ENCODE data around the gene DYRK1A. TPM values are rescaled to one million over a fixed set of nuclear protein-coding genes. Genes with fewer than 3 reads are reported as not detected.

DYRK1A gene
- total and polyA plus RNA-seq, 2 of the 13 experiments (the other 11 are each of a cell fraction or from before 2014, with no cell fraction given) = 24.6 to 34.2 TPM

GRCh38 chr21:37405629-37406028 lies 39.1 kb downstream of the DYRK1A start (continued):
- TF ChIP-seq SMAD1 (CRISPR knock-in tag; IDR thresholded peaks at IDR 0.05; ENCODE audit: borderline replicate concordance, low read depth) = no peak

DNA sequence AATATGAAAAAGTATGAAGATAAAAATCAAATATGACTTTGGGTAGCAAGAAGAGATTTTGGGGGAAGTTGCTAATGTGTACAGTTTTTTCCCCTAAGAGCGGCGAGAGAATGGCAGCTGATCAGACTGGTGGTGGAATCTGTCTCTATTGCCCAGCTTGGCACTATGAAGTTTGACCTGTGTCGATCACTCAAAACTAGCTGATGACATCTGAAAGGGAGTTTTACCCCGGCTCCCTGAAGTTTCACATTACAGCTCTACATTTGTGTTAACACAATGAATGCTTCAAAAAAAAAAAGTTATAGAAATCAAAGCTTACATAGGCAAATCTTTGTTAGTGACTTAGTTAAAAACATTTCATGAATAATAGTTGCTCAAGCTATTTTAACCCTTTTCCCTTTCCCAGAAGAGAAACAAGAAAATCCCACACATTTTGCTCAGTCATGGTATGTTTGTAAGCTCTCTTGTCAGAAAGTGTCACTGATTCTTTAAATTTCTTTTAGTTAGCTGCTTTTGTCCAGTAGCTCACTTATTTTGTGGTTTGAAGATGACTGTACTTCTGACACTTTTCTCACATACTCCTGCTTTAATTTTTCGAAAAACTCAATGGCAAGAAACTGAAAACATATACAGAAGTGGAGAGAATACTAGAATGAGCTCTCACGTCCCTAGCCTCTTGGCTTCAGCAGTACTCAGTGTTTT lies 41.3 kb downstream of the DYRK1A start:
- Histone ChIP-seq H3K36me3 (replicated peaks in 1 of 2; ENCODE audit: control insufficient read depth in 1 of 2, insufficient read depth in 2 of 2, low read length in 2 of 2) (0 out of 5 replicates have a peak, but pooled peaks cover 0 to 1% of the 10 kb centered on the region in 2 experiments), H3K27me3 (ENCODE audit: control insufficient read depth in 1 of 2, insufficient read depth in 2 of 2, low read length in 2 of 2) (no peaks in the 10 kb centered on the region), H2AFZ (ENCODE audit: low read length) (no peak overlapping the region), H4K20me1 (ENCODE audit: insufficient read depth, low read length) (peaks cover 81% of the 10 kb centered on the region), H3K9me3 (ENCODE audit: low read length) (no peaks in the 10 kb centered on the region), H3K27ac (ENCODE audit: extremely low read length, insufficient read depth, low read length) (no peak overlapping the region), H3K9ac (ENCODE audit: insufficient read depth, low read depth, low read length) (no peak overlapping the region), H3K79me2 (ENCODE audit: insufficient read depth, low read length) (peaks cover 98% of the 10 kb centered on the region), H3K4me3 (replicated peaks in 1 of 3; ENCODE audit: insufficient read depth in 1 of 3, low read depth in 2 of 3, low read length in 3 of 3) (no peak overlapping the region), H3K4me1 (ENCODE audit: insufficient read depth, low read length) (0 out of 2 replicates have a peak, but pooled peaks cover 14% of the 10 kb centered on the region), H3K4me2 (ENCODE audit: low read depth, low read length) (no peak overlapping the region)
- in situ Hi-C loops (cut with HindIII; ENCODE audit: extremely low pct_ligation_motif_present, low pct_unique_long_range_greater_than_20kb) = no loop called here
- ChIA-PET POLR2A (no interaction called here), CTCF (ENCODE audit: low intra/inter-chr PET ratio, low total read pairs) (no interaction called here)
- FAIRE-seq (no peak), DNase-seq (ENCODE audit: low spot score) (no peak), ATAC-seq (no peak)
- no TSS peak for BruUV-seq (replicated peaks)
- WGBS (ENCODE audit: low lambda C conversion rate) = 88% methylated on average over 6 of the region's 6 CpGs
- peak; percentile 36; the same call in 1 of the 2 replicates for TF ChIP-seq NFE2L2 (IDR thresholded peaks at IDR 0.05; ENCODE audit: low read length)
- no peak for TF ChIP-seq EP300 (IDR thresholded peaks at IDR 0.05; ENCODE audit: low read depth in 2 of 2, low read length in 2 of 2)
- TF ChIP-seq EP300 (CRISPR knock-in tag; IDR thresholded peaks at IDR 0.05; ENCODE audit: borderline replicate concordance) = no peak
- intact Hi-C loops (cut with micrococcal nuclease; ENCODE audit: unreplicated experiment) = no loop called here

DNA sequence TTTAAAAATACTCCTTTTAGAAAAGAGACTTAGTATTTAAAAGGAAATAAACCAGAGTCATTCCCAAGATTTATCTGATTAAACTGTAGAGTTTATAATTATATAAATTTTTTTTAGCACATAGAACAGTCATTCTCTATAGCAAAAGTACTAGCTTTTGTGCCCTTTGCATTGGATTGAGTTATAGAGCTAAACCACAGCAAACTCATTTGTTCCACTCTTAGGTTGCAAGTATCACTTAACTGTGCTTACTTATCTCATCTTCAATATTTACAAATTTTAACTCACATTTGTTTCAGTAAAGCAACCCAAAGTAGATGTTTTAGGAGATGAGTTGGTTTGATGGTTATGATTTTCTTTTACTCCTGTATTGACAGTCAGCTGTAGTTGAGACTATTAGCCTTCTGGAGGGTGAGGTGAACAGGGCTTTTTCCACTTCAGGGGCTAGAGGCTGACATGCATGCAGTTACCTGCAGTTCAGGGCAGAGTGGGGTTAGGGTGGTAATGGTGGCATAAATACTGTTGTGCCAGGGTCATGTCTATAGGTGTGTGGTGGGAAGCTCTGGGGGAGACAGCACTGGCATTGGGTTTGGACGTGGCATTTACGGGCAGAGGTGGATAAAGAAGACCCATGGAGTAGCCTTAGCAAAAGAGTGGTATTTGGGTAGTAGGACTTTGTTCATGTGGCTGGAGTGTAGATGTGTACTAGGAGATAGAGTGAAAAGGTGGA lies 42.1 kb downstream of the DYRK1A start:
- CTCF ChIA-PET (ENCODE audit: low intra/inter-chr PET ratio, low total read pairs) = no interaction called here
- Histone ChIP-seq H3K27ac (ENCODE audit: extremely low read length, insufficient read depth, low read length) (peak overlapping the region; percentile 8), H3K9ac (ENCODE audit: insufficient read depth, low read depth, low read length) (no peak overlapping the region), H3K36me3 (replicated peaks in 1 of 2; ENCODE audit: control insufficient read depth in 1 of 2, insufficient read depth in 2 of 2, low read length in 2 of 2) (0 out of 5 replicates have a peak, but pooled peaks cover 0 to 1% of the 10 kb centered on the region in 2 experiments), H3K9me3 (ENCODE audit: low read length) (no peaks in the 10 kb centered on the region), H3K27me3 (ENCODE audit: control insufficient read depth in 1 of 2, insufficient read depth in 2 of 2, low read length in 2 of 2) (no peaks in the 10 kb centered on the region), H4K20me1 (ENCODE audit: insufficient read depth, low read length) (peaks cover 85% of the 10 kb centered on the region), H3K79me2 (ENCODE audit: insufficient read depth, low read length) (peaks cover 98% of the 10 kb centered on the region), H3K4me3 (replicated peaks in 1 of 3; ENCODE audit: insufficient read depth in 1 of 3, low read depth in 2 of 3, low read length in 3 of 3) (no peak overlapping the region), H2AFZ (ENCODE audit: low read length) (no peak overlapping the region), H3K4me1 (ENCODE audit: insufficient read depth, low read length) (0 out of 2 replicates have a peak, but pooled peaks cover 14% of the 10 kb centered on the region), H3K4me2 (ENCODE audit: low read depth, low read length) (no peak overlapping the region)
- POLR2A ChIA-PET = no interaction called here
- ATAC-seq (no peak), DNase-seq (ENCODE audit: low spot score) (no peak), FAIRE-seq (no peak)
- intact Hi-C loops (cut with micrococcal nuclease; ENCODE audit: unreplicated experiment) = no loop called here
- in situ Hi-C loops (cut with HindIII; ENCODE audit: extremely low pct_ligation_motif_present, low pct_unique_long_range_greater_than_20kb) = no loop called here
- 95% methylated on average over 2 of the region's 2 CpGs for WGBS (ENCODE audit: low lambda C conversion rate)
- TSS peak; percentile 22 for BruUV-seq (replicated peaks)
- TF ChIP-seq ZNF24 (IDR thresholded peaks at IDR 0.05) (no peak), RBM22 (optimal IDR thresholded peaks at IDR 0.05; ENCODE audit: low read length) (peak; percentile 57), ZNF670 (CRISPR knock-in tag; IDR thresholded peaks at IDR 0.05; ENCODE audit: borderline replicate concordance) (no peak)
